HG02571 (cell line): ENCODE measurements around the gene ENPP5.
"Not testable (repeated sequence)": the region's sequence is repeated elsewhere in the genome, so short reads cannot be mapped to it uniquely, and the experiment has no call there.

Experiments
- ATAC-seq: cut with Tn5 transposase; IDR thresholded peaks from one replicate; pipeline ENCODE4 v1.9.1; 2021; ENCODE audit warnings: mild to moderate bottlenecking, moderate library complexity; ENCODE audit not compliant: unreplicated experiment

Gene ENPP5

GRCh38 chr6:46175446-46175845 is 4.7 kb upstream of the ENPP5 start:
- peak; percentile 70 for ATAC-seq

DNA sequence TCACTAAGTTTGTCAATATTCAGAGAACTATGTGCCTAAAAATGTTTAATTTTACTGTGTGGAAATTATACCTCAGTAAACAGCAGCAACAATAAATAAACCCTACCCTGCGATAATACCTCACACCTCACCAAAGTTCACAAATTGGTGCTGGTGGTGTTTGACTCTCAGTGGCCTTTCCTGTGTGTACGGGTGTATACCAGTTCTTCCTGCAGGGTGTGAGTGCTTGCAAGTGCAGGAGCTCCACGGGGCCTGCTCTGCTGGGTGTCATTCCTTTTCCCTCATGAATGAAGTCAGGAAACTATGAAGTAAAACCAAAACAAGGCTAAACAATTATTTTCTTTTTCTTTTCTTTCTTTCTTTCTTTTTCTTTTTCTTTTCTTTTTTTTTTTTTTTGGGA is 4.1 kb upstream of the ENPP5 start:
- ATAC-seq = no peak

DNA sequence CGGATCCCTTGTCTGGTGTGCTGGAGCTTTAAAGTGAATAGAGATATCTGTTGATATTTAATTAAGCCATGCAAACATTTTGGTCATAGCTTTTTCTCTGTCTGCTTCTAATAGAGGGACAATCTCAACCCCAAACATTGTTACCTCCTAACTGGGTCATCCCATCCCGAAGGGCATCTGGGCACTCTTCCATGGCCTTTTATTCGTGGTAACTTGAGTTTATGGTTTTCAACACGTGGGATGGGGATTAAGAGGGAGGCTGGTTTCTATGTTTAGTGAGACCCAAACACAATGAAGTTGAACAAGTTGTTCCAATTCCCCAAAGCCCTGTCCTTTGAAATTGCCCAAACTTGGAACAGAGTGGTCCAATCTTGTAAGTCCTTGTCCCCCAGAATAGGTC is 1.4 kb upstream of the ENPP5 start:
- ATAC-seq = no peak

- no peak for ATAC-seq
Observed at GRCh38 chr6:46160102-46160501, 10.7 kb downstream of the ENPP5 start.

- no peak for ATAC-seq
Observed at GRCh38 chr6:46159229-46159628, 11.6 kb downstream of the ENPP5 start.

DNA sequence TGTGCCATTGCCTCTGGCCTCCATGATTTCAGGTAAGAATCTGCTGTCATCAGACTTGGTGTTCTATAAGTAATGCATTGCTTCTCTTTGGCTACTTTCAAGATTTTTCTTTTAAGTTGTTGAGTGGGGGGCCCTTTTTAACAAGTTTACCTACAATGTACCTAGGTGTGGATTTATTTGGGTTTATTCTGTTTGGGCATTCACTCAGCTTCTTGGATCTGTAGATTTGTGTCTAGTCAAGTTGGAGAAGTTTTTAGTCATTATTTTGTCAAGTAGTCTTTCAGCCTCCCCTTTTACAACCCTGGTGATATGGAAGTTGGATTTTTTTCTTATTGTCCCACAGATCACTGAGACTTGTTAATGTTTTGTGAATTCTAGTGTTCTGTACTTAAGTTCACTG is 14.1 kb downstream of the ENPP5 start:
- no peak for ATAC-seq

DNA sequence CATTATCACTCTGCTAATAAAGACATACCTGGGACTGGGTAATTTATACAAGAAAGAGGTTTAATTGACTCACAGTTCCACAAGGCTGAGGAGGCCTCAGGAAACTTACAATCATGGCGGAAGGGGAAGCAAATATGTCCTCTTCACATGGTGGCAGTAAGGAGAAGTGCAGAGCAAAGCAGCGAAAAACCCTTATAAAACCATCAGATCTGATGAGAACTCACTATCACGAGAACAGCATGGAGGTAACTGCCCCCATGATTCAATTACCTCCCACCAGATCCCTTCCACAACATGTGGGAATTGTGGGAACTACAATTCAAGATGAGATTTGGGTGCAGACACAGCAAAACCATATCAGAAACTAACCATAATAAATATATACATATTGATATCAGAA is 21.7 kb downstream of the ENPP5 start:
- ATAC-seq = not testable (repeated sequence)

DNA sequence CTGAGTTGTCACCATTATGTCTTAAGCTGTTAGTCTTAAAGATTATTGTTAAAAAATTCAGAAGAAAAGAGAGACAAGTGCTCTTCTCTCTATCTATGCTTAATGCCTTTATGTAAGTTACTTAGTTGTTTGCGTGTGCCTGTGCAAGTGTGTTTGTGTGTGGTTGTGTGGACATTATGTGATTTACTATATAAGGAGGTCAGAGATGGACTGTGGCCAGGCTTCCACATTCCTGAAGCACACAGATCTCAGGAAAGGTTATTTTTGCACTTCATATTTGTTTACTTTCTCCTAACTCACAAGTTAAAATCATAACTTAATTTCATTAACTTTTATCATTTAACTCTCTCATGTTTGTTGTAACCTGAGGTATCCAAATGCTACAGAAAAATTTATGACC is 26.5 kb downstream of the ENPP5 start:
- ATAC-seq = no peak

DNA sequence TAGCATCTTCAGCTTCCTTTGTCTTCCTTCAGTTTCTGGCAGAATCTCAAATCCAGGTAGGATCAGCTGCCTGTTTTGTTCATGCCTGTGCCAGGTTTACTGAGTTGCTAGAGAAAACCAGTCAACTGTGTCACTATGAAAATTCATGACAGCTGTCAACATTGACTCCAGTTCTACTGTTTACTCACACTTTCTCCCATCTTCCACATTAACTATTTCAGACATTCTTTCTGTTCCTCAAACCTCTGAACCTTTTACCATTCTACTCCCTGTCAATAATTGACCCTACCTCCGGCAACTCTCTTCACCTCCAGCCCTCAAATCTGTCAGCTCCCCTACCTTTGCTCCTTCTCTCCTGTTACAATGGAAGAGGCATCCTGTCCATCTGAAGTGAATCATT is 32.5 kb downstream of the ENPP5 start:
- peak; percentile 82 for ATAC-seq

- ATAC-seq = no peak
Observed at GRCh38 chr6:46137387-46137786, 33.4 kb downstream of the ENPP5 start.

DNA sequence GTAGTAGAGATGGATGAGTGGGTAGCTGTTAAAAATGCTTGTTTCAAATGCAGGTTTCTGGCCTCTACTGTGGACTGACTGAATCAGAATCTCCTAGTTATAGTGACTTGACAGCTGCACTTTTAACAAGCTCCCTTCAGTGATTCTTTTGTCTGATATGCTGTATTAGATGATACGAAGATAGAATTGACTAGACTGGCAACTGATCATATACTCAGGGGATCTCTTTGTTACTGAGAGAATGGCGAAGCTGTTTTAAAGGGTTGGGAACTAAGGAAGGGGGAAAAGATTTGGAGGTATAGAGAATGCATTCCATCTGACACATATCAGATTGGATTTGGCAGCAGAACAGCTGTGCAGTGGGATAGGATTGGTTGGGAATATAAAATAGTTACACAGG is 33.9 kb downstream of the ENPP5 start:
- no peak for ATAC-seq

DNA sequence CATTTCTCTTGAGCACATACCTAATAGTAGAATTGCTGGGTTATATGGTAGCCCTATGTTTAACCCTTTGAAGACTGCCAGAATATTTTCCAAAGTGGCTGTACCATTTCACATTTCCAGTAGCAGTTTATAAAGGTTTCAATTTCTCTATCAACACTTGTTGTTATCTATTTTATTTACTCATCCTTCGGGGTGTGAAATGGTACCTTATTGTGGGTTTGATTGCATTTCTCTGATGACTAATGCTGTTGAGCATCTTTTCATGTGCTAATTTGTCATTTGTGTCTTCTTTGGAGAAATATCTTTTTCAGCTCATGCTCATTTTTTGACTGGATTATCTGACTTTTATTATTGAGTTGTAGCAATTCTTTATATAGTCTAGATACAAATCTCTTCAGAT is 35.6 kb downstream of the ENPP5 start:
- no peak for ATAC-seq

GRCh38 chr6:46134216-46134615 is 36.6 kb downstream of the ENPP5 start:
- ATAC-seq = no peak

DNA sequence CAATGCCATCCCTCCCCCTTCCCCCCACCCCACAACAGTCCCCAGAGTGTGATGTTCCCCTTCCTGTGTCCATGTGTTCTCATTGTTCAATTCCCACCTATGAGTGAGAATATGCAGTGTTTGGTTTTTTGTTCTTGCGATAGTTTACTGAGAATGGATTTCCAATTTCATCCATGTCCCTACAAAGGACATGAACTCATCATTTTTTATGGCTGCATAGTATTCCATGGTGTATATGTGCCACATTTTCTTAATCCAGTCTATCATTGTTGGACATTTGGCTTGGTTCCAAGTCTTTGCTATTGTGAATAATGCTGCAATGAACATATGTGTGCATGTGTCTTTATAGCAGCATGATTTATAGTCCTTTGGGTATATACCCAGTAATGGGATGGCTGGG is 39.5 kb downstream of the ENPP5 start:
- not testable (repeated sequence) for ATAC-seq

DNA sequence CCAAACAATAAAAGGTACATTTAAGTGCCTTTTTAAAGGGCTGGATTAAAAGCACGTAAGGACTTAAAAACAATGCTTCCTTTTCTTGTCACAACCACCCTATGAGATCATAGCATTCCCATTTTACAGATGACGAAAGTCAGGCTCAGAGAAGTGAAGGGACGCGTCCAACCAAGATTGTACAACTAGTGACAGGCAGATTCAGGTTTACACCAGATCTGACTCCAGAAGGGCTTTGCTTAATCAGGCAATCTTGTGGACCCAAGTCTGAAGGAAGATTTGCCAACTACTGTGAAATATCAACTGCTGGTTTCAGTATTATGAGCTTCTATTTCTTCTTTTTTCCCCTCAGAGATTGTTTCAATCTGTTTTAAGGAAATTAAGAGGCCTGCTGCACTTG is 40.1 kb downstream of the ENPP5 start:
- ATAC-seq = no peak

DNA sequence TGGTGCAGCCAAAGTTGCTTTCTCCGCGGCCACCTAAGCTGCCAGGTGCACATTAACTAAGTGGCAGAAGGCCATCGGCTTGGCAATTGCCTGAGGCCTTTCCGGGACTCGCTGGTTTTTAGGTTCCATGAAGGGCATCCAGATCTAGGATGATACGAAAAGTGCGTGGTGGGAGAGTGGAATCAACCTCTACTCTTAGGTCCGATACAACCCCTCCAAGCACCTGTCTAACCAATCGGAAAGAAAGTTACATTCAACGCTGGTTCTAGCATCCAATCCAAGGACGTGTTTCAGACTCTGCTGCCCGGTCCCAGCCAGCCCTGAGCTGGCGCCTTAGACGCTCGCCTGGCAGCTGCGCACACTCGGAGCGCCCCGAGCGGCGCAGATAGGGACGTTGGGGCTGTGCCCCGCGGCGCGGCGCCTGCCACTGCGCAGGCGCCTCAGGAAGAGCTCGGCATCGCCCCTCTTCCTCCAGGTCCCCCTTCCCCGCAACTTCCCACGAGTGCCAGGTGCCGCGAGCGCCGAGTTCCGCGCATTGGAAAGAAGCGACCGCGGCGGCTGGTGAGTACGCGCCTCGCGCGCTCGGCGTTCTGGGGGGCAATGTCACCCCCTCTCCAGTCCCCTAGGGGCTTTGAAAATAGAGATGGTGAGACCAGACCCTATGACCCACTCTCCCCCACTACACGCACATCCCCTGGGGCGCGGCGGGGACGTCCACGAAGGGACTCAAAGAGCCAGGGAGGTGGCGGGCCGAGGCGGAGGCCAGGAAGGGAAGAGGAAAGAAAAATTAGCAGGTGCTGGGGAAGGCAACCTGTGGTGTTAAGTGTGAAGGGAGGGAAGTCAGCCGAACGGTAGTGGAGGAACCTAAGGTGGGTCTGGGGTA is 40.9 kb downstream of the ENPP5 start, which contains the start of gene ENPP4:
Gene ENPP4 (plus strand): TSS at position 361 of the 883 bp plus-strand sequence. CDS start 9,595 bp downstream, outside the sequence.
- peak; percentile 93 for ATAC-seq

DNA sequence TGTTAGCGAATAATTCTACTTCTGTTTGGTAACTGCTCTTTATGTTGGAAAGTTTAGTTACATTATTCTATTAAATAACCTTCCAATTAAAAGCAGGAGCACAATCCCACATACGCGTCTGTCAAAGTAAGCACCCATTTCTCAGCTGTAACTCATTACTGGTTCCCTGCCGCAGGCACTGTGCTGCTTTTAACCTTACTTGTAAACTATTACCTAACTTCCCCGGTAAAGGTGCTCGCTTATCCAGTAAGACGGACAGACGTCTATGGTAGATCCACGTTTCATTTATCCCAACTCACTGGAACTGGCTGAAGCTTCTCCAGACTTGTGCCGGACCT is 41.5 kb downstream of the ENPP5 start:
- peak; percentile 6 for ATAC-seq

GRCh38 chr6:46128476-46128875 is 42.3 kb downstream of the ENPP5 start:
- ATAC-seq = no peak

DNA sequence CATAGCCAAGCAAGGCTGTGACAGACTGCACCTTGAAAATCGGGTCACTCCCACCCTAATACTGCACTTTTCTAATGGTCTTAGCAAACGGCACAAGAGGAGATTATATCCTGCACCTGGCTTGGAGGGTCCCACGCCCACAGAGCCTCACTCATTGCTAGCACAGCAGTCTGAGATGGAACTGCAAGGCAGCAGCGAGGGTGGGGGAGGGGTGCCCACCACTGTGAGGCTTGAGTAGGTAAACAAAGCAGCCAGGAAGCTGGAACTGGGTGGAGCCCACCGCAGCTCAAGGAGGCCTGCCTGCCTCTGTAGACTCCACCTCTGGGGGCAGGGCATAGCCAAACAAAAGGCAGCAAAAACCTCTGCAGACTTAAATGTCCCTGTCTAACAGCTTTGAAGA is 51.1 kb downstream of the ENPP5 start:
- ATAC-seq = not testable (repeated sequence)

DNA sequence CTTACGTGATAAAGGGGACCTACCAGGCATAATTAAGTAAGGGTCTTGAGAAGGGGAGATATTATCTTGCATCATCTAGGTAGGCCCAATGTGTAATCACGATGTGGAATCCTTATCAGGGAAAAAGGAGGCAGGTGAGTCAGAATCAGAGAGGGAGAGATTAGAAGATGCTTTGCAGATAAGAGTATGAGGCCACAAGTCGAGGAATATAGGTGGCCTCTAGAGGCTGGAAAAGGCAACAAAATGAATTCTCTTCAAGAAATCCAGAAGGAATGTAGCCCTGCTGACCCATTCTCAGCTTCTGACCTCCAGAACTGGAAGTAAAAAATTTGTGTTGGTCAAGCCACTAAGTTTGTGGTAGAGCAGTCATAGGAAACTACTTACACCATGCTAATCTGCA is 51.9 kb downstream of the ENPP5 start:
- no peak for ATAC-seq

DNA sequence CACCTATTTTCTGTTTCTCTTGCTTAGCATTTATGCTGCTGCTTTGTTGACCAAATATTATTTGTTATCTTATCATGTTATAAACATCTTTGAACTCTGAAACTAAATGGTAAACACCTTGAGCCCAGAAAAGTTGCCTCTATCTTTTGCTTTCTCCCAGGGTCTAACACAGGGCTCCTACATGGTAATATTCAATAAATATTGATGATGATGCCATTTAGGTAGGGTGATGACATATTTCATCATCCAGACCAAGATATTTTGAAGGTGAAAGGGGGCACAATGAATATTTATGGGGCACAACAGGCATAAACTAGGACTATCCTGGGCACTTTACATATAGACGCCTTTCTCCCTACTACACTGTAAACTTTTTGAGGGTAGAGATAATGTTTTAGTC is 52.6 kb downstream of the ENPP5 start:
- ATAC-seq = no peak

- ATAC-seq = no peak
Observed at GRCh38 chr6:46116289-46116688, 54.5 kb downstream of the ENPP5 start.

- no peak for ATAC-seq
Observed at GRCh38 chr6:46115634-46116033, 55.1 kb downstream of the ENPP5 start.
